Measurements from ENCODE around the gene SERPINB1. TPM values are rescaled to one million over a fixed set of nuclear protein-coding genes. Genes with fewer than 3 reads are reported as not detected.

Gene SERPINB1
- total and polyA plus RNA-seq, 10 of the 15 experiments (the other 5 are each of a cell fraction or from before 2014, with no cell fraction given): 0.45 to 2.4 (median 0.83) TPM

DNA sequence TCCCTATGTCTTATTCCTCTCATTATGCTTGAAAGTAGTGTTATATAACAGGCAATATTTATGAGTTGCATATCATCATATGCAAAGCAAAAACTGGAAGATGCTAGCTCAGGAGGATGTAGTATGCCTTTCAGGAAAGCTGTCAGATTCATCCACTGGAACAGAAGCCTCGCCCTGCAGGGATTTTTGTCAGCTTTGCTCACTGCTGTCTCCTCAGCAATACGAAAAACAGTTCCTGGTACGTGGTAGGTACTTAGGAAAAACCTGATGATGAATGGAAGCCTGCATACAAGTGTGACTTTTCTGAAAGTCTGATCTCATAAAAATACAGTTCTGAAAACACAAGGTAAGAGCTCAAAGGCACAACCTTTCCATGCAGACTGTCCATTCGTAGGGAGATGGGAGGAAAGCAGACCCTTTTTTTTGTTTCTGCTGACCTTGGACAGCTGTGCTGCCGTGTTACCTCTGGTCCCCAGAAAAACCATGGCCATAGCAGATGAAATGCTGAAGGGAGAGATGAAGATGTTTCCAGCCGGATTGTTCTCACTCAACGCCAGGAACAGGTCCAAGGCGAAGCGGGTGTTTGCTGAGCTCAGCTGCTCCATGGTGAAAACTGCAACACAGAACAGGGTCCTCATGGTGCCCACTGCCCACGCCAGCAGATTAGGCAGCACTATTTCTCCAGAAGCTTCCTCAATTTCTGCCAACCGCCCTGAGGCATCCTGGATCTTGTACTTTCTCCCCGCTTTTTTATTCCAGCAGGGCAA is 1.5 kb downstream of the SERPINB1 start:
- peaks cover 0 to 5% of the 10 kb centered on the region in 2 experiments; a peak in 3 of 4 replicates for H3K27me3 ChIP-seq (replicated peaks in 1 of 2; ENCODE audit: control insufficient read depth in 2 of 2, insufficient read depth in 2 of 2, low read length in 1 of 2)
- no peak overlapping the region for H3K4me2 ChIP-seq (ENCODE audit: control insufficient read depth, insufficient read depth)
- ChIA-PET POLR2A (interaction anchor here (1.1 to 3.4 kb wide), 2 partner anchors 27 to 150 kb away, joined by 5 to 18 read pairs; no protein-coding TSS in a partner anchor), SMC1A (ENCODE audit: uncharacterized antibody, unreplicated experiment) (interaction anchor here (0.9 to 4.1 kb wide), 13 partner anchors 13 to 149 kb away, joined by 3 to 23 read pairs (median 4); partner anchors contain the start of gene WRNIP1), CTCF (interaction anchor here (0.6 to 6.8 kb wide), 12 partner anchors 10 to 150 kb away, joined by 3 to 45 read pairs (median 5); no protein-coding TSS in a partner anchor), RAD21 (ENCODE audit: unreplicated experiment) (interaction anchor here (0.9 to 8.3 kb wide), 6 partner anchors 49 to 187 kb away, joined by 3 to 129 read pairs (median 9); no protein-coding TSS in a partner anchor)
- intact Hi-C loops (cut with micrococcal nuclease; ENCODE audit: unreplicated experiment): loop anchor here (10.0 kb wide), 1 partner anchor 215 kb away; no protein-coding TSS in a partner anchor
- H3K9ac ChIP-seq (ENCODE audit: control insufficient read depth, insufficient read depth, low read length): no peak overlapping the region
- no peak for ATAC-seq
- FAIRE-seq: no peak
- H4K20me1 ChIP-seq (ENCODE audit: control insufficient read depth, insufficient read depth): no peaks in the 10 kb centered on the region
- peaks cover 3% of the 10 kb centered on the region; the same call in 1 of the 2 replicates for H3K4me1 ChIP-seq (ENCODE audit: control insufficient read depth, insufficient read depth, low read length)
- no peaks in the 10 kb centered on the region for H3K79me2 ChIP-seq (ENCODE audit: control insufficient read depth, insufficient read depth, low read length)
- in situ Hi-C loops (cut with MboI): loop anchor here (5.0 to 10.0 kb wide), 3 partner anchors 75 to 215 kb away; no protein-coding TSS in a partner anchor
- H3K27ac ChIP-seq (ENCODE audit: control insufficient read depth, insufficient read depth): no peak overlapping the region
- H3K9me3 ChIP-seq (replicated peaks; ENCODE audit: control insufficient read depth, insufficient read depth, low read length): peaks cover 2% of the 10 kb centered on the region; the same call in 2 of the 3 replicates
- 16% methylated on average over 12 of the region's 12 CpGs for WGBS (ENCODE audit: insufficient coverage, insufficient replicate concordance, low lambda C conversion rate, missing lambda C conversion rate)
- no peak overlapping the region for H2AFZ ChIP-seq (ENCODE audit: control insufficient read depth, low read depth, low read length)
- BruUV-seq (replicated peaks): TSS peak; percentile 69
- H3K4me3 ChIP-seq: no peak overlapping the region
- no peak for DNase-seq (ENCODE audit: low read depth, low spot score)
- H3K36me3 ChIP-seq (ENCODE audit: control insufficient read depth in 2 of 2, insufficient read depth in 2 of 2, low read length in 1 of 2): no peaks in the 10 kb centered on the region
- no peak for TF ChIP-seq NBN (IDR thresholded peaks at IDR 0.05)
- no peak for TF ChIP-seq ZNF217 (IDR thresholded peaks at IDR 0.05)
- no peak for TF ChIP-seq HDAC6 (IDR thresholded peaks at IDR 0.05; ENCODE audit: unreplicated experiment)
